ENCODE measurements around the gene CCDC3. TPM values are rescaled to one million over a fixed set of nuclear protein-coding genes. Genes with fewer than 3 reads are reported as not detected.

The CCDC3 gene
- total and polyA plus RNA-seq, 5 experiments from 2014 or later = 0.10 TPM; not detected in 4

DNA sequence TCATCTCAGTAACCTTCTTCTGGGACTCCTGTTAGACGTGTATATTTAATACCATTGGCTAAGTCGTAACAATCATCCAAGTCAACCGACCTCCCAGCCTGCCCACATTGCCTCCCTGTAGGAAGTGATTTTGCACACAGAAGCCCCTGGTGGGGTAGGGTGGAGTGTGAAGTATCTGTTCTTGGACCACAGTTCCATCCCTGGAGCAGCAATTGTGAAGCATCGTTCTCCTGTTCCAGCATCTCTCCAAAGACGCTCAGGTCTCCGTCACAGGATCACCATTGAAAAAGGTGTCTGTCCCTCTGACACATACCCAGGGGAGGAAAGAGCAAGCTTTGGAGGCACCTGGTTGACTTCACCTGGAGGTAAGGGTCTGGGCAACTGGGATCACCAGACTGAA lies 72.9 kb downstream of the CCDC3 start:
- peaks cover 0 to 7% (median 0%) of the 10 kb centered on the region in 5 donors for H3K27me3 Mint-ChIP-seq
- no peaks in the 10 kb centered on the region for H3K4me1 Mint-ChIP-seq
- POLR2A ChIA-PET = no interaction called here
- H3K36me3 Mint-ChIP-seq = peaks cover 0 to 7% (median 0%) of the 10 kb centered on the region in 3 donors
- no peak overlapping the region for H3K27ac Mint-ChIP-seq
- peaks cover 0 to 4% (median 0%) of the 10 kb centered on the region in 9 donors for H3K9me3 Mint-ChIP-seq
- DNase-seq (no peak), ATAC-seq (no peak)
- H3K4me3 Mint-ChIP-seq = no peak overlapping the region

DNA sequence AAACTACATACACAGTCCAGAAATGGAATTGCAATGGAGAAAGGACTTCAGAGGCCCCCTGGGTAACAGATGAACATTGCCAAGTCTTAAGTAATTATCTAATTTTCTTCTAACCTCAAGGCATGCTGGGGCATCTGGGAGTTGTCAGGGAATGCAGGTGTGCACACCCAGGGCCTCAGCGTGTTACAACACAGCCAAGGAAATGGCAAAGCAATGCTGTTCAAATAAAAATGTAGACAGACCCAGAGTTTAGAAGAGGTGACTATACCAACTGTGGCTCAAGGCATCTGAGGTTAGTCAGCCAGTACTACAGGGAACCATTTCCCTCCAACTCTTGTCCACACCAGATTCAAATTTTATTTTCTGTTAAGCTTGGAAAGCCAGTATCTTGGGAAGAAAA lies 73.6 kb downstream of the CCDC3 start:
- H3K27ac Mint-ChIP-seq = no peak overlapping the region
- no peaks in the 10 kb centered on the region for H3K4me1 Mint-ChIP-seq
- H3K27me3 Mint-ChIP-seq = peaks cover 0 to 9% (median 3%) of the 10 kb centered on the region in 5 donors
- ATAC-seq = no peak
- DNase-seq = no peak
- peaks cover 0 to 4% (median 0%) of the 10 kb centered on the region in 9 donors for H3K9me3 Mint-ChIP-seq
- H3K36me3 Mint-ChIP-seq = peaks cover 0 to 7% (median 0%) of the 10 kb centered on the region in 3 donors
- POLR2A ChIA-PET = no interaction called here
- H3K4me3 Mint-ChIP-seq = no peak overlapping the region

DNA sequence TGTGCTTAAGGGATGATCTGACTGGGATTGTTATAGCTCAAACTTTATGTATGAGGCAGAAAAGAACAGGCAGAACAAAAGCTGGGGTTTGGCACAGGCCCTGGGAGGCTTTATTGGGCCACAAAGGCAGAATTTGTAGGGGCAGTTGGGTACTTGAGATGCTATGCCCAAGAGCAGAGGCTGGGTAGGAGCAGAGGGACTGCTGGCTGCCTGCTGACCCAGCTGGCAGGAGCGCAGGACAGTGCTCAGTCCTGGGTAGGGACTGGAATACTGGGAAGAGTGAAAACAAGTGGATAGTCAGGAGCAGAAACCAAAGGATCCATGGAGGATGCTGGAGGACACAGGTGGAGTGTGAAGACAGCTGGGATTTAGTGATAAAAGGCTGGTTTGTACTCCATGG lies 75.7 kb downstream of the CCDC3 start:
- Mint-ChIP-seq H3K4me3 (no peak overlapping the region), H3K36me3 (peaks cover 0 to 7% (median 0%) of the 10 kb centered on the region in 3 donors), H3K27ac (no peak overlapping the region), H3K4me1 (no peaks in the 10 kb centered on the region), H3K9me3 (peaks cover 0 to 4% (median 0%) of the 10 kb centered on the region in 9 donors), H3K27me3 (peaks cover 2 to 15% (median 4%) of the 10 kb centered on the region in 5 donors)
- ATAC-seq (no peak), DNase-seq (no peak)
- POLR2A ChIA-PET = no interaction called here

- Mint-ChIP-seq H3K4me1 (no peaks in the 10 kb centered on the region), H3K27me3 (peaks cover 2 to 15% (median 4%) of the 10 kb centered on the region in 5 donors), H3K4me3 (no peak overlapping the region), H3K9me3 (peaks cover 0 to 4% (median 0%) of the 10 kb centered on the region in 9 donors), H3K36me3 (peaks cover 0 to 7% (median 0%) of the 10 kb centered on the region in 3 donors), H3K27ac (no peak overlapping the region)
- no peak for DNase-seq
- no peak for ATAC-seq
- POLR2A ChIA-PET = no interaction called here
Measured at GRCh38 chr10:12924911-12925310, 76.6 kb downstream of the CCDC3 start.

- Mint-ChIP-seq H3K9me3 (peaks cover 0 to 4% (median 0%) of the 10 kb centered on the region in 9 donors), H3K4me3 (no peak overlapping the region), H3K27ac (peak overlapping the region in 1 of 10 donors; percentile 17), H3K36me3 (peaks cover 0 to 7% (median 0%) of the 10 kb centered on the region in 3 donors), H3K27me3 (peaks cover 3 to 15% (median 6%) of the 10 kb centered on the region in 5 donors), H3K4me1 (no peaks in the 10 kb centered on the region)
- POLR2A ChIA-PET = no interaction called here
- ATAC-seq (no peak), DNase-seq (no peak)
Measured at GRCh38 chr10:12922117-12922900, 79.2 kb downstream of the CCDC3 start.

- peaks cover 0 to 1% (median 0%) of the 10 kb centered on the region in 3 donors for H3K36me3 Mint-ChIP-seq
- no peak for DNase-seq
- H3K4me3 Mint-ChIP-seq = no peak overlapping the region
- H3K4me1 Mint-ChIP-seq = no peaks in the 10 kb centered on the region
- POLR2A ChIA-PET = no interaction called here
- ATAC-seq = no peak
- peaks cover 3 to 15% (median 6%) of the 10 kb centered on the region in 5 donors for H3K27me3 Mint-ChIP-seq
- peaks cover 0 to 3% (median 0%) of the 10 kb centered on the region in 9 donors for H3K9me3 Mint-ChIP-seq
- H3K27ac Mint-ChIP-seq = no peak overlapping the region
Measured at GRCh38 chr10:12921163-12921562, 80.3 kb downstream of the CCDC3 start.

GRCh38 chr10:12919574-12919973 lies 81.9 kb downstream of the CCDC3 start:
- DNase-seq (no peak), ATAC-seq (no peak)
- no peaks in the 10 kb centered on the region for H3K4me1 Mint-ChIP-seq
- no peaks in the 10 kb centered on the region for H3K36me3 Mint-ChIP-seq
- POLR2A ChIA-PET = no interaction called here
- H3K4me3 Mint-ChIP-seq = no peak overlapping the region
- H3K27me3 Mint-ChIP-seq = peaks cover 5 to 15% (median 7%) of the 10 kb centered on the region in 5 donors
- no peak overlapping the region for H3K27ac Mint-ChIP-seq
- peaks cover 0 to 3% (median 0%) of the 10 kb centered on the region in 9 donors for H3K9me3 Mint-ChIP-seq

- Mint-ChIP-seq H3K4me3 (no peak overlapping the region), H3K27me3 (peaks cover 0 to 6% (median 5%) of the 10 kb centered on the region in 5 donors), H3K27ac (no peak overlapping the region), H3K36me3 (peaks cover 0 to 5% (median 0%) of the 10 kb centered on the region in 3 donors), H3K4me1 (no peaks in the 10 kb centered on the region), H3K9me3 (peaks cover 0 to 14% (median 0%) of the 10 kb centered on the region in 9 donors)
- DNase-seq = no peak
- POLR2A ChIA-PET = no interaction called here
- ATAC-seq = no peak
Measured at GRCh38 chr10:12916587-12916986, 84.9 kb downstream of the CCDC3 start.

GRCh38 chr10:12915637-12916168 lies 85.8 kb downstream of the CCDC3 start:
- POLR2A ChIA-PET = no interaction called here
- H3K4me1 Mint-ChIP-seq = no peaks in the 10 kb centered on the region
- peaks cover 0 to 5% (median 0%) of the 10 kb centered on the region in 3 donors for H3K36me3 Mint-ChIP-seq
- DNase-seq = no peak
- H3K27ac Mint-ChIP-seq = no peak overlapping the region
- peaks cover 0 to 6% (median 5%) of the 10 kb centered on the region in 5 donors for H3K27me3 Mint-ChIP-seq
- no peak overlapping the region for H3K4me3 Mint-ChIP-seq
- peaks cover 0 to 14% (median 0%) of the 10 kb centered on the region in 9 donors for H3K9me3 Mint-ChIP-seq
- no peak for ATAC-seq

DNA sequence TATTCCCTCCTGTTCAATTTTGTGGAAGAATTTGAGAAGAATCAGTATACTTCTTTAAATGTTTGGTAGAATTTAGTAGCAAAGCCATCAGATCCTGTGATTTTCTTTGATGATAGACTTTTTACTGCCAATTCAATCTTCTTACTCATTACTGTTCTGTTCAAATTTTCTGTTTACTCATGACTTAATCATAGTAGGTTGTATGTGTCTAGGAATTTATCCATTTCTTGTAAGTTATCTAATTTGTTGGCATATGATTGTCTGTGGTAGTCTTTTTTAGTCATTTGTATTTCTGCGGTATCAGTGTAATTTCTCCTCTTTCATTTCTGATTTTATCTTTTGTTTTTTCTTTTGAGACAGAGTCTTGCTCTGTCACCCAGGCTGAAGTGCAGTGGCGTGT lies 87.4 kb downstream of the CCDC3 start:
- POLR2A ChIA-PET = no interaction called here
- H3K4me1 Mint-ChIP-seq = no peaks in the 10 kb centered on the region
- no peak overlapping the region for H3K27ac Mint-ChIP-seq
- H3K4me3 Mint-ChIP-seq = no peak overlapping the region
- ATAC-seq (no peak), DNase-seq (no peak)
- H3K27me3 Mint-ChIP-seq = peaks cover 0 to 6% (median 5%) of the 10 kb centered on the region in 5 donors
- peaks cover 0 to 13% (median 0%) of the 10 kb centered on the region in 9 donors for H3K9me3 Mint-ChIP-seq
- peaks cover 0 to 5% (median 0%) of the 10 kb centered on the region in 3 donors for H3K36me3 Mint-ChIP-seq

GRCh38 chr10:12911795-12912194 lies 89.7 kb downstream of the CCDC3 start:
- Mint-ChIP-seq H3K4me1 (no peaks in the 10 kb centered on the region), H3K36me3 (peaks cover 0 to 5% (median 0%) of the 10 kb centered on the region in 3 donors), H3K27me3 (peaks cover 0 to 15% (median 4%) of the 10 kb centered on the region in 5 donors), H3K27ac (no peak overlapping the region), H3K4me3 (no peak overlapping the region), H3K9me3 (peaks cover 0 to 13% (median 0%) of the 10 kb centered on the region in 9 donors)
- no peak for ATAC-seq
- POLR2A ChIA-PET = no interaction called here
- DNase-seq = no peak

DNA sequence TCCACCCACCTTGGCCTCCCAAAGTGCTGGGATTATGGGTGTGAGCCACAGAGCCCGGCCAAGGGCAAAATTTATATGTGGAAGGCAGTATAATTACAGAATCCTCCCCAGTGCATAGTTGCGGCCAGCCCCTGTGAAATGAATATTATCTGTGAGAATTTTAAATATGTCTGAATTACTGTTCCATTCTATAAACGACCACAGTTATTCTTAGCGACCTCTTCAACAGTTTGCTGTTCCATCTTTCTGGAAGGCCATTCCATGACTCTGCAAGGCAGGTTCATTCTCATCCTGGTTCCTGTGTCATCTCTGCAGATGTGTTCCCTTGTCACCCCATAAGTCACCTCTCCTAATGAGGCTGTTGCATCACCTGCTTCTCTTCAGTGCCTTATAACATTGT lies 90.7 kb downstream of the CCDC3 start:
- peaks cover 0 to 5% (median 0%) of the 10 kb centered on the region in 3 donors for H3K36me3 Mint-ChIP-seq
- peaks cover 0 to 13% (median 0%) of the 10 kb centered on the region in 9 donors for H3K9me3 Mint-ChIP-seq
- H3K4me1 Mint-ChIP-seq = no peaks in the 10 kb centered on the region
- POLR2A ChIA-PET = no interaction called here
- no peak overlapping the region for H3K4me3 Mint-ChIP-seq
- ATAC-seq (no peak), DNase-seq (no peak)
- peaks cover 4 to 21% (median 6%) of the 10 kb centered on the region in 5 donors for H3K27me3 Mint-ChIP-seq
- peak overlapping the region in 1 of 10 donors; percentile 44 for H3K27ac Mint-ChIP-seq

DNA sequence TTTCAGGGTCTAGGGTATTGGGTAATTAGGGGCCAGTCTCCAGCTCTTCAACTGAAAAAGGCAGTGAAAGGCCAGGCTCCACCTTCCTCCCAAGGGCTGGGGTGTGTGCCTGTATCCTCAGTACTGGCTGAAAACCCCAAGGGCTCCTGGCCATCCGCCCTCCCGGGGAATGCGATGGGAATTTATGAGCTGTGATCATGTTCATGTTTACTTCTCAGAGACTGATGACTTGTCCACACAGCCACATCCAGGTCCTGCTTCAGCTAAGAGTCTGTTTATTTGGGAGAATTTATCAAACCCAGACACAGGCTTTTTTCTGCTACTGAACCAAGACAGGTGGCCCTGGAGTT lies 91.7 kb downstream of the CCDC3 start:
- POLR2A ChIA-PET = no interaction called here
- Mint-ChIP-seq H3K4me3 (no peak overlapping the region), H3K4me1 (no peaks in the 10 kb centered on the region), H3K9me3 (peaks cover 0 to 13% (median 0%) of the 10 kb centered on the region in 9 donors), H3K27me3 (peaks cover 1 to 20% (median 6%) of the 10 kb centered on the region in 5 donors), H3K27ac (no peak overlapping the region), H3K36me3 (peaks cover 0 to 5% (median 0%) of the 10 kb centered on the region in 3 donors)
- ATAC-seq = no peak
- DNase-seq = no peak
